ENCODE results near the gene TBCEL. TPM values are rescaled to one million over a fixed set of nuclear protein-coding genes. Genes with fewer than 3 reads are reported as not detected.

Gene TBCEL
- total and polyA plus RNA-seq, 4 donors, result 6.7 to 41.3 (median 17.4) TPM

DNA sequence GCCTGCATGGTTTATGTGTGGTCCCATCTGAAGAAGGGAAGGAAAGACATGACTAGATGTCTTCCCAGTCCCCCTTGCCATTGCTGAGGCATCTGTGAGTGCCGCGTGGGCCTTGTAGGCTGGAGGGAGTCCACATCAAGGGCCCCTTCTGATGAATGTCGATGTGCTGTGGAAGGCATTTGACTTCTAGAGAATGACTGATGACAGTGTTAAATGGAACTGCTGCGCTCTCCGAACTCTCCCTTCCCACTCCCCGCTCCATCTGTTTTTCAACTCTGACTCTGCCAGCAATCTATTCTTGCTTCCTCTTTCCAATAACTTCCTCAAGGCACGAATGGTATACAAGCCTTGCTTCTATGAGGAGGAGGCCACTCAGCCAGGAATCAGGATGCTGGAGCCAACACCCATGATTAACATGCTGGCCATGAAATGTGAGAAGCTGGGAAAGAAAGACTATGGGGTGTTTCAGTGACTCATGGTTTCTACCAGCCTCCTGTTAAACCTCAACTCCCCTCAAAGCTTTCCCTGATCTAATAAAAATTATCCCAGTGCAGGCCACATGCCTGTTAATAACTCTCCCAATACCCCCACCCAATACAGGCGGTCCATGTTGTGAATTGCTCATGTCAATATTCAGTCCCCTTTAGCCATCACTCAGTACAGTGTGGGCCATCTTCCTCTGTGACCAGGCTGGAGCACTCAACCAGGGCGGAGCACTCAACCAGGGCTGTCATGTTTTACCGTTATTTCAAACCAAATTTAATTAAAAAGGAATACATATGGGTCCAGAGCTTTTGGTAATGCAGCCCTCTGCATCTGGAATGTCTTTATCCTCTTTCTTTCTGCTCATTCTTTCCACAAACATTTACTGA lies 46.4 kb upstream of the TBCEL start:
- Histone ChIP-seq H3K4me3 (ENCODE audit: low read depth in 1 of 3, low read length in 3 of 3) (no peak overlapping the region), H3K36me3 (ENCODE audit: control insufficient read depth in 4 of 4, insufficient read depth in 3 of 4, low read depth in 1 of 4, low read length in 3 of 4) (no peaks in the 10 kb centered on the region), H3K9me3 (ENCODE audit: control insufficient read depth in 4 of 4, low read length in 3 of 4) (no peaks in the 10 kb centered on the region), H3K4me1 (ENCODE audit: control insufficient read depth in 4 of 4, insufficient read depth in 4 of 4, low read length in 3 of 4) (no peaks in the 10 kb centered on the region), H3K9ac (ENCODE audit: low read depth in 1 of 2, low read length in 2 of 2) (no peak overlapping the region), H3K27ac (ENCODE audit: low read depth in 1 of 2, low read length in 2 of 2) (no peak overlapping the region), H3K27me3 (ENCODE audit: control insufficient read depth in 4 of 4, insufficient read depth in 4 of 4, low read length in 3 of 4) (no peaks in the 10 kb centered on the region)
- TF ChIP-seq GABPA (IDR thresholded peaks at IDR 0.05 in 1 of 2, conservative IDR thresholded peaks at IDR 0.05 in 1 of 2), result no peak
- TF ChIP-seq, protein P1, sequence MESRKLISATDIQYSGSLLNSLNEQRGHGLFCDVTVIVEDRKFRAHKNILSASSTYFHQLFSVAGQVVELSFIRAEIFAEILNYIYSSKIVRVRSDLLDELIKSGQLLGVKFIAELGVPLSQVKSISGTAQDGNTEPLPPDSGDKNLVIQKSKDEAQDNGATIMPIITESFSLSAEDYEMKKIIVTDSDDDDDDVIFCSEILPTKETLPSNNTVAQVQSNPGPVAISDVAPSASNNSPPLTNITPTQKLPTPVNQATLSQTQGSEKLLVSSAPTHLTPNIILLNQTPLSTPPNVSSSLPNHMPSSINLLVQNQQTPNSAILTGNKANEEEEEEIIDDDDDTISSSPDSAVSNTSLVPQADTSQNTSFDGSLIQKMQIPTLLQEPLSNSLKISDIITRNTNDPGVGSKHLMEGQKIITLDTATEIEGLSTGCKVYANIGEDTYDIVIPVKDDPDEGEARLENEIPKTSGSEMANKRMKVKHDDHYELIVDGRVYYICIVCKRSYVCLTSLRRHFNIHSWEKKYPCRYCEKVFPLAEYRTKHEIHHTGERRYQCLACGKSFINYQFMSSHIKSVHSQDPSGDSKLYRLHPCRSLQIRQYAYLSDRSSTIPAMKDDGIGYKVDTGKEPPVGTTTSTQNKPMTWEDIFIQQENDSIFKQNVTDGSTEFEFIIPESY (IDR thresholded peaks at IDR 0.05), result no peak
- TF ChIP-seq JUND (IDR thresholded peaks at IDR 0.05), result no peak
- TF ChIP-seq, protein P2, sequence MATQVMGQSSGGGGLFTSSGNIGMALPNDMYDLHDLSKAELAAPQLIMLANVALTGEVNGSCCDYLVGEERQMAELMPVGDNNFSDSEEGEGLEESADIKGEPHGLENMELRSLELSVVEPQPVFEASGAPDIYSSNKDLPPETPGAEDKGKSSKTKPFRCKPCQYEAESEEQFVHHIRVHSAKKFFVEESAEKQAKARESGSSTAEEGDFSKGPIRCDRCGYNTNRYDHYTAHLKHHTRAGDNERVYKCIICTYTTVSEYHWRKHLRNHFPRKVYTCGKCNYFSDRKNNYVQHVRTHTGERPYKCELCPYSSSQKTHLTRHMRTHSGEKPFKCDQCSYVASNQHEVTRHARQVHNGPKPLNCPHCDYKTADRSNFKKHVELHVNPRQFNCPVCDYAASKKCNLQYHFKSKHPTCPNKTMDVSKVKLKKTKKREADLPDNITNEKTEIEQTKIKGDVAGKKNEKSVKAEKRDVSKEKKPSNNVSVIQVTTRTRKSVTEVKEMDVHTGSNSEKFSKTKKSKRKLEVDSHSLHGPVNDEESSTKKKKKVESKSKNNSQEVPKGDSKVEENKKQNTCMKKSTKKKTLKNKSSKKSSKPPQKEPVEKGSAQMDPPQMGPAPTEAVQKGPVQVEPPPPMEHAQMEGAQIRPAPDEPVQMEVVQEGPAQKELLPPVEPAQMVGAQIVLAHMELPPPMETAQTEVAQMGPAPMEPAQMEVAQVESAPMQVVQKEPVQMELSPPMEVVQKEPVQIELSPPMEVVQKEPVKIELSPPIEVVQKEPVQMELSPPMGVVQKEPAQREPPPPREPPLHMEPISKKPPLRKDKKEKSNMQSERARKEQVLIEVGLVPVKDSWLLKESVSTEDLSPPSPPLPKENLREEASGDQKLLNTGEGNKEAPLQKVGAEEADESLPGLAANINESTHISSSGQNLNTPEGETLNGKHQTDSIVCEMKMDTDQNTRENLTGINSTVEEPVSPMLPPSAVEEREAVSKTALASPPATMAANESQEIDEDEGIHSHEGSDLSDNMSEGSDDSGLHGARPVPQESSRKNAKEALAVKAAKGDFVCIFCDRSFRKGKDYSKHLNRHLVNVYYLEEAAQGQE (IDR thresholded peaks at IDR 0.05), result no peak
- TF ChIP-seq RAD21 (IDR thresholded peaks at IDR 0.05), result no peak
- no peak for TF ChIP-seq SP1 (IDR thresholded peaks at IDR 0.05)
- TF ChIP-seq, protein P3, sequence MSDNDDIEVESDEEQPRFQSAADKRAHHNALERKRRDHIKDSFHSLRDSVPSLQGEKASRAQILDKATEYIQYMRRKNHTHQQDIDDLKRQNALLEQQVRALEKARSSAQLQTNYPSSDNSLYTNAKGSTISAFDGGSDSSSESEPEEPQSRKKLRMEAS (IDR thresholded peaks at IDR 0.05), result no peak
- no peak for TF ChIP-seq YY1 (IDR thresholded peaks at IDR 0.05)
- no peak for TF ChIP-seq RXRA (IDR thresholded peaks at IDR 0.05)
- TF ChIP-seq HNF4A (conservative IDR thresholded peaks at IDR 0.05), result no peak
- no peak for TF ChIP-seq NR2F2 (IDR thresholded peaks at IDR 0.05)
- TF ChIP-seq FOXA1 (IDR thresholded peaks at IDR 0.05), result no peak
- TF ChIP-seq, protein P4, sequence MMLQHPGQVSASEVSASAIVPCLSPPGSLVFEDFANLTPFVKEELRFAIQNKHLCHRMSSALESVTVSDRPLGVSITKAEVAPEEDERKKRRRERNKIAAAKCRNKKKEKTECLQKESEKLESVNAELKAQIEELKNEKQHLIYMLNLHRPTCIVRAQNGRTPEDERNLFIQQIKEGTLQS (IDR thresholded peaks at IDR 0.05), result no peak
- no peak for TF ChIP-seq HNF4G (IDR thresholded peaks at IDR 0.05)
- TF ChIP-seq, protein P5, sequence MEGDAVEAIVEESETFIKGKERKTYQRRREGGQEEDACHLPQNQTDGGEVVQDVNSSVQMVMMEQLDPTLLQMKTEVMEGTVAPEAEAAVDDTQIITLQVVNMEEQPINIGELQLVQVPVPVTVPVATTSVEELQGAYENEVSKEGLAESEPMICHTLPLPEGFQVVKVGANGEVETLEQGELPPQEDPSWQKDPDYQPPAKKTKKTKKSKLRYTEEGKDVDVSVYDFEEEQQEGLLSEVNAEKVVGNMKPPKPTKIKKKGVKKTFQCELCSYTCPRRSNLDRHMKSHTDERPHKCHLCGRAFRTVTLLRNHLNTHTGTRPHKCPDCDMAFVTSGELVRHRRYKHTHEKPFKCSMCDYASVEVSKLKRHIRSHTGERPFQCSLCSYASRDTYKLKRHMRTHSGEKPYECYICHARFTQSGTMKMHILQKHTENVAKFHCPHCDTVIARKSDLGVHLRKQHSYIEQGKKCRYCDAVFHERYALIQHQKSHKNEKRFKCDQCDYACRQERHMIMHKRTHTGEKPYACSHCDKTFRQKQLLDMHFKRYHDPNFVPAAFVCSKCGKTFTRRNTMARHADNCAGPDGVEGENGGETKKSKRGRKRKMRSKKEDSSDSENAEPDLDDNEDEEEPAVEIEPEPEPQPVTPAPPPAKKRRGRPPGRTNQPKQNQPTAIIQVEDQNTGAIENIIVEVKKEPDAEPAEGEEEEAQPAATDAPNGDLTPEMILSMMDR (IDR thresholded peaks at IDR 0.05; ENCODE audit: low read depth, low read length, missing input control), result no peak
- no peak for TF ChIP-seq FOXA2 (IDR thresholded peaks at IDR 0.05)
- TF ChIP-seq EGR1 (IDR thresholded peaks at IDR 0.05; ENCODE audit: low read depth in 2 of 2), result no peak
- TF ChIP-seq TAF1 (conservative IDR thresholded peaks at IDR 0.05), result no peak
- WGBS, result 84% methylated on average over 10 of the region's 10 CpGs
- DNase-seq (ENCODE audit: low spot score), result no peak

All from liver (tissue), 9 donors.